CD4-positive, alpha-beta T cell treated with Interleukin-4 for 1 hour (primary cell): ENCODE results near the gene ABCA5.

ENCODE experiments used
- DNase-seq, 2 donors: peaks; one replicate each; pipeline ENCODE4 v3.0.0-alpha.2; 2020 to 2022

The ABCA5 gene

DNA sequence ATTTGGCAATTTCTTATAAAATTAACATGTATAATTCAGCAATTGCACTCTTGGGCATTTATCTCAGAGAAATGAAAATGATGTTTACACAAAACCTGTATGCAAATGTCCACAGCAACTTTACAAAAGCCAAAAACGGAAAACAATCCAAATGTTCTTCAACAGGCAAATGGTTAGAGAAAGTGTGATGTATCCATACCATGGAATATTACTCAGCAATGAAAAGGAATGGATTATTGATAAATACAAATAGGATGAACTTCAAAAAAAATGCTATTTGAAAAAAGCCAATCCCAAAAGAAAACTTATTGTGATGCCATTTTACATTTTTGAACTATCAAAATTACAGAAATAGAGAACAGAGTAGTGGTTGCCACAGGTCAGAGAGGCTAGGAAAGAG, 61.1 kb downstream of the ABCA5 start:
- DNase-seq: no peak

DNA sequence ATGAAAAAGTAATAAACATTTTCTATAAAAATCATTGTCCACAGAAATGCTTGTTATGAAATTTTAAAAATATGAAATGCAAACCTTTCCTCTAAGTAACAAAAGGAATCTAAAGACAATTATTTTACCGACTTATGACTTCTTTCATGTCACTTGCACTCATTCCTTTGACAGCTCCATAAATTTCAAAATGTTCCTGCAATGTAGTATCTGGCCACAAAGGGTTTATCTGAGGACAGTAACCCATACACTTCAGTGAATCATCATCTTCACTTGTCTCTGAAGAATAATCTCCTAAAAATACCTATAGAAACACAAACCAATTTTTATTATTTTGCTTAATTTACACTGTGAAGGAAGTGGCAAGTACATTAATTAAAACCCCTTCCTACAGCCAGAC, 72.7 kb downstream of the ABCA5 start:
- DNase-seq: no peak

DNA sequence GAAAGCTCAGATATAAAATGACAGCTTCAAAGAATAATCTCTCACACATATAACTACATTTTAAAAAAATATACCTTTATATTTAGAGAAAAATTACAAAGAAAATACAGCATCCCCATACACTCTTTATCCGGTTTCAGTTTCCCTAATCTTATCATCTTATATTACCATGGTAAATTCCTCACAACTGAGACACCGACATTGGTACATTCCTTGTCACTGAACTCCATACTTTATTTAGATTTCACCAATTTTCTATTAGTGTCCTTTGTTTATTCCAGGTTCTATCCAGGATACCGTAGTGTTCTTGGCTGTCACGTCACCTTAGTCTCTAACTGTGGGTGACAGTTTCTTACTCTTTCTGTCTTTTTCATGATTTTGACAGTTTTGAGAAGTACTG, 76.3 kb downstream of the ABCA5 start:
- DNase-seq: no peak

DNA sequence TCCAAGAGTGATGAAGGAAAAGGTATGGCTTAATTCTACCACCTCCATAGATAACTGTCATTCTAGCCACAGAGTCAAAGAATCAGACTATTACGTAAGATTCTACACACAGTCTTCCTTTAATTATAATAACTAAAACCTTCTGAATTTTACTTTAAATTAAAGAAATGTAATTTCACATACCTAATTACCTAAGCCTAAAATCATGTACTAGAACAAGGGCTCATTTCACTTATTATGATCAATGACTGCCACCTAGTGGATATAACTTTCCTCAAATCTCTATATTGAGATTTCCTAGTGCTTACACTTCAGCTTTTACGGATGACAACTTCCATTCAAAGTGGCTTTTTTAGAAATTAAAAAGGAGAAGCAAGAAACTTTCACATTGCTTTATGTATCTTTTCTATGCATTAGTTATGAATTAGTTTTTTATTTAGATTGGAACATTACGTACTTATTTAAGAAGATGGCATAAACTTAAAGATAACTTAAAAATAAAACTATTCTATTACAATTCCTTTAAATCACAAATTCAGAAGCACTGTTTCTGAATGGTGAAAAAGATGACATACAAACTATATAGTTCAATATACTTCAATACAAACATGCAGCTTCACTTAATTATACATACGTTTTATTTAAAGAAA, 80.1 kb downstream of the ABCA5 start:
- DNase-seq: peak in 1 of 2 donors; percentile 42

- DNase-seq: no peak
Observed at GRCh38 chr17:69246202-69246601, 80.7 kb downstream of the ABCA5 start.

GRCh38 chr17:69245617-69246016, 81.3 kb downstream of the ABCA5 start:
- DNase-seq: no peak

DNA sequence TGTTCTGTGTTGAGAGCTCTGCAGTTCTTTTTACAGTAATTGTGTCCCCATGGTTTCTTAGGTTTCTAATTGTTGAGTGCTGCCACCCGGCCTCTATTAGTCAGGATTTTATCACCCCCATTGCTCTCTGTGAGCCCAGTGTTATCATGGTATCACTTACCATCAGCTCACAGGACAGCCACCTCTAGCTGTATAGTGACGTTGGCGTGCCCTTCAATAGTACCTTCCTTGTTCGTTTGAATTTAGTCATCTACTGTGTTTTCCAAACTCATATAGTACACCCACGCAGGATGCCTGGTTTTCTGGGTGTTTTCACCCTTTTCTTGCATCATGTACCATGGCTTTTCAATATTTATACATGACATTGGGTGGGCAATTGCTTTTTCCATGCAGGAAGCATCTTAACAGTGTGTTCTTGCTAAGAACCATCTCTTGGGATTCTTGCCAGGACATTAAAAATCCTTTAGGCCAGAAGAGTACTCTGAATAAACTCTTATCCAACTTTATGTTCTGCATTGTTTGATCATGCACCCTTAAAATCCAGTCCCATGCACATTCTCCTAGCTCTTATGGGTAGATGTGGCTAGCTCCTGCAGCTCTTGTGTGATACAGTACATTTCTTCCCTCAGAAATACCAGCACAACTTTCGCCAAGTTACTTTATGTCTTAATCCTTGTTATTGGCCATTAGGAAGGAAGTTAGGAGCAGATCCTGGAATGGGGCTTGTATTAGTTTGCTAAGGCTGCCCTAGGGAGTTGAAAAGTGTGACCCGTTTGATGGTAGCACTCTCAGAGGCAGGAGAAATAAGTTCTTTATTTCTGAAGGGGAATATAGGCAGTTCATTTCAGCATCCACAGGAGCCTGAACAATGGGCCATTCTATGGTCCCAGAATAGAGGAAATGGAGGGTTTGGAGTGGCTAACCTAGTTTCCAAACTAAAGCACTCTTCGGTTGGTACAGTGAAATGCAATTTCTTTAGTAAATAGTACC, 87.0 kb downstream of the ABCA5 start:
- no peak for DNase-seq

GRCh38 chr17:69236946-69237345, 90.0 kb downstream of the ABCA5 start:
- no peak for DNase-seq

DNA sequence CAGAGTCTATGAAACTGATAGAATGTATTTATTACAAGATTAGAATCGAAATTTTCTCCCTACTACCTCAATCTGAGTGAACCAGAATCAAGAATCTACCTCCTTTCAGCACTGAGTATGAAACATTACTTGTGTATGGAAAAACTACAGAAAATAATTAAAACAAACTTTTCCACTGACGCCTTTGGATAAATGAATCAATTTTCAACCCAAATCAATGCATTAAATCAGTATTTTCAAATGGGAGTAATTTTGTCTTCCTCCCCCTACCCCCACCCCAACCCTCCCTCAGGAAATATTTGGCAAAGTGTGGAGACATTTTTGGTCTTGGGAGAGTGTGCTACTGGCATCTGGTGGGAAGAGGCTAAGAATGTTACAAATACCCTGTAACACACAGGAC, 90.5 kb downstream of the ABCA5 start:
- DNase-seq: no peak

- peak; percentile 58 to 73 for DNase-seq
Observed at GRCh38 chr17:69235338-69236058, 91.4 kb downstream of the ABCA5 start.

GRCh38 chr17:69232650-69233049, 94.3 kb downstream of the ABCA5 start:
- no peak for DNase-seq

DNA sequence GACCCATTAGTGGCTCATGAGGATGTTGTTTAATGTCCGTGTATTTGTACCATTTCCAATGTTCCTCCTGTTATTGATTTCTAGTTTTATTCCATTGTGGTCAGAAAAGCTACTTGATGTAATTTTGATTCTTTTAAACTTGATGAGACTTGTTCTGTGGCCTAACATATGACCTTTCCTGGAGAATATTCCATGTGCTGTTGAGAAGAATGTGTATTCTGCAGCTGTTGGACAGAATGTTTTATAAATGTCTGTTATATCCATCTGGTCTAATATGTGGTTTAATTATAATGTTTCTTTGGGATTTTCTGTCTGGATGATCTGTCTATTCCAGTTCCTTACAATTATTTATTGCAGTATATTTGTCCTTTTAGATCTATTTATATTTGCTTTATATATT, 95.4 kb downstream of the ABCA5 start:
- DNase-seq: no peak

DNA sequence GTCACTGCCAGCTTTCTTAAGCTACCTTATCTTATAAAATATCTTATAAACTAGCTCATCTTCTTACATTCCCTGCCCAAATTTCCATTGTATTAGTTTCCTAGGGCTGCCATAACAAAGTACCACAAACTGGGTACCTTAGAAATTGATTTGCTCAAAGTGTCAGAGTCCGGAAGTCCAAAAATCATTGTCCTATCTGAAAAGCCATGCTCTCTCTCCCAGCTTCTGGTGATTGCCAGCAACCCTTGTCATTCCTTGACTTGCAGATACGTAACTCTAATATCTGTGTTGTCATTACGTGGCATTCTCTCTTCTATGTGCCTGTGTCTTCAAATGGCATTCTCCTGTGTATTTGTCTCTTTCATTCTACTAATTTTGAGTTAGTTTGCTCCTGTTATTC, 96.0 kb downstream of the ABCA5 start:
- DNase-seq: no peak

DNA sequence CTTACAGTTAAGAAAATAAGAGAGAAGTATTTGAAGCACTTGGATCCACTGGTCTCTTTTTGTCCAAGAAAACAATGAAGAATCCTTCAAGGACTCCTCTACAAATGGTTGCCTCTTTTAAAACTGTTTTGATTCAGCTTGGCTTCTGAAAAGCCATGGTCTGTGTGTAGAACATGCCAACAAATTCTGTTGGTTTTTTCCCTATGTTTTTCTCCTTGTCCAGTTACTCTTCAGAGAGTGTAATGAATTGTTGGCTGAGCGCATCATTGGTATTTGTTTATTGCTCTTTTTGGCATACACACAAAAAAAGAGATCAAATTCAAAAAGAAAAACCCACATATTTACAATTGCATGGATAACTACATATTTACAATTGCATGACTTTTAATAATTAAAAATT, 98.4 kb downstream of the ABCA5 start, which contains the start of gene ABCA10:
TSS of gene ABCA10 (minus strand) at position 249 of the 400 bp plus-strand sequence. CDS start 3,466 bp downstream, outside the sequence.
- no peak for DNase-seq

GRCh38 chr17:69228018-69228417, 98.9 kb downstream of the ABCA5 start:
- DNase-seq: no peak

DNA sequence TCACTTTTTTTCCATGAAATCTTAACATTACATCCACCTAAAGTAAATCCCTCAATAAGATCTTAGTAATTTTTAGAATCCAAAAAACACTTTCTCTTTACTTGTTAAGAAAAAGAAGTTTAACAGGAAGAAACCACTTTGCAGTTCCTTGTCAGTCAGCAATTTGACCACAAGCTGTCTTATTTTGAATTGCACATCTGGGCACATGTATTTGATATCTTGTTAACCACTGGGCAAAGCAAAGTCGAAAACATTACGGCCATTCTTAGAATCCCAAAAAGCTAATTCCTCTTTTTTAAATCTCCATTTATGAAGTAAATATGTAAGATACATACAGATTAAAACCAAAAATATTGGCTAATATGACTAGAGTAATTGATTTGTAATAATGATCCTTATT, 99.4 kb downstream of the ABCA5 start:
- DNase-seq: no peak

DNA sequence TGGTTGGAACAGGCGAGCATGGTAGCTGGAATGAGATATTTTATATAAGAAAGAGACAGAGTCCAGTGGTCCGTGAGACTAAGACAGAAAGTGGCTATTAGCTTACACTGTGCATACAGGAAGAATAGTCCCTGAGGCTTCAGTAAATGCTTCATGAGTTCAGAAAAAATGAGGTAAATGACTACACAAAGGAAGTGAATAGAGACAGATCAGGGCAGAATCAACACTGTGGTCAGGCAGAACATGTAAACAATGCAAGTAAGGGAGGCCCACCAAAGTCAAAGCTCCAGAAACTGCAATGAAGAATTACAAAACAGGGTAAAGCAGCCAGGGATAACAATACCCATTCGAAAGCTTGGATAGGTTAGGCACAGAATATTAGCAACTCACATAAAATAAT, 103.1 kb downstream of the ABCA5 start:
- DNase-seq: no peak

DNA sequence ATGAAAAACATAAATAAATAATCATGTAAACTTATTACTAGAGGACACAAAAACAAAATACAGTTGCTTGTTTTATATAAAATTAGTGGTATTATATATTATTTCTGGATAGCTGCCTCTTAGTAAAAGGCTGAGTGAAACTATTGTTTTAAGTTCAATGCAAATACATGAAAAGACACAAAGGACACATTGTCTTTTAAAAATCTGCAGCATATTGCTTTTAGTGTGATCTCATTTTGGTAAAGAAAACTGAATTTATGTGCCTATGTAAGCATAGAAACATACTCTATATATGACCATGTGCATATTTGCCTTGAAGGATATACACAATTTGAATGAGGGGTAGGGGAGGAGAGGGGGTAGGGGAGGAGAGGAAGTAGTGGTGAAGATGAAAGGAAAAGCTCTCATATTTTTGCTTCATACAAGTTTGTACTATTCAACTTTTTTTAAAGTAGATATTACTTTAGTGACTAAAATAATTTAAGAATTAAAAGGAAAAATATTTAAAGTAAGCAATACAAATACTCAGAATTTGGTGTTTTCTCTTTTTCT, 104.2 kb downstream of the ABCA5 start:
- DNase-seq: no peak

- DNase-seq: no peak
Observed at GRCh38 chr17:69220098-69220497, 106.8 kb downstream of the ABCA5 start.

DNA sequence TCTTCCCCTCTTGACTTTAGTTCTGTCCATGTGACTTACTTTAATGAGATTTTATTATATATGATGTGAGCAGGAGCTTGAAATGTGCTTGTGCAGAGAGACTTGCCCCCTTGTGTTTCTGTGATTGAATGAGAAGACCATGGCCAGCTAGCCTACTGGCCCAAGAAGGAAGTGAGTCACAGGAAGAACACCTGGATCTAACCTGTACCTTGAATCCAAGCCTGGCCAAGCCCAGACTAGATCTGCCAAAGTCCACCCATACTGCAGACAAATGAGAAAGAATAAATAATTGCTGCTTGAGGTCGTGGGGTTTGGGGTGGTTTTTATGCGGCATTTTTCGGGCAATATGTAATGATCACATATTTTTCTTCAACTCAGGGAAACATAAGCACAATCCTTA, 107.9 kb downstream of the ABCA5 start:
- no peak for DNase-seq

- no peak for DNase-seq
Observed at GRCh38 chr17:69213059-69213813, 113.7 kb downstream of the ABCA5 start.

DNA sequence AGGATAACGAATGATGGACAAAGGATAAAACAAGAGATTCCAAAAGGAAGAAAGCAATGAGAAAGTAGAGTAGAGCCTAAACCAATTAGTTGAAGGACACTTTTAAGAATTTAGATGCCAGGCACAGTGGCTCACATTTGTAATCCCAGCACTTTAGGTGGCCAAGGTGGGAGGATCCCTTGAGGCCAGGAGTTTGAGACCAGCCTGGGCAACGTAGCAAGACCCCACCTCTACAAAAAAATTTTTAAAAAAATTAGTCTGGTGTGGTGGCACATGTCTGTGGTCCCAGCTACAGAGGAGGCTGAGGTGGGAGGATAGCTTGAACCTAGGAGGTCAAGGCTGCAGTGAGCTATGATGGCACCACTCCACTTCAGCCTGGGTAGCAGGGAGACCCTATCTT, 118.3 kb downstream of the ABCA5 start:
- DNase-seq: no peak
